M059J (cell line): ENCODE data around the gene FBXO11. TPM values are rescaled to one million over a fixed set of nuclear protein-coding genes. Genes with fewer than 3 reads are reported as not detected.

Experiments
- total RNA-seq: library from RNA; depleted of rRNA; stranded (reverse); fragments of >200 nt; shearing (Covaris generic); gene quantifications from 2 replicates; pipeline ENCODE4 v1.2.3, GENCODE V29; 2014; rRNA removed

The FBXO11 gene
- total RNA-seq, 1 experiment from 2014 or later = 28.3 TPM

Other genes starting within 250 kb of the FBXO11 start
- 83.4 and 123 TPM in 2 replicates for gene MSH6, start 123.4 kb downstream of the FBXO11 start, total RNA-seq